ENCODE results near the gene IGF2BP3. TPM values are rescaled to one million over a fixed set of nuclear protein-coding genes. Genes with fewer than 3 reads are reported as not detected.

IGF2BP3 gene
- total RNA-seq, 1 experiment from 2014 or later = 75.3 TPM

DNA sequence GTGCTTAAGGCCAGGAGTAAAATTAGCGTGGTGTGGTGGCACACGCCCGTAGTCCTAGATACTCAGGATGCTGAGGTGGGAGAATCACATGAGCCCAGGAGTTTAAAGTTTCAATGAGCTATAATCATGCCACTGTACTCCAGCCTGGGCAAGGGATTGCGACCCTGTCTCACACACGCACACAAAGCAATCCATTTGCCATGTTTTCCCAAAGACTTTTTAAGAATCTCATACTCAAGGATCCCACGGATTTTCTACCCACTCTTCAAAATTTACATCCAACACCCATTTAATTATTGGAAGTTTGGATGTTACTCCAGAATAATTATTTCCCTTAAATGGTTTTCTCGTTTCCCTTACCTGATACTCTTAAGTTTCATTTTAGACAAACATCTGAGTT lies 47.9 kb downstream of the IGF2BP3 start:
- ChIA-PET POLR2A (ENCODE audit: low non-redundant PET) (no interaction called here), CTCF (no interaction called here)
- no peak for TF ChIP-seq EZH2 (IDR thresholded peaks at IDR 0.05; ENCODE audit: borderline replicate concordance, low read depth, low read length, poor library complexity, severe bottlenecking)
- TF ChIP-seq, protein P1, sequence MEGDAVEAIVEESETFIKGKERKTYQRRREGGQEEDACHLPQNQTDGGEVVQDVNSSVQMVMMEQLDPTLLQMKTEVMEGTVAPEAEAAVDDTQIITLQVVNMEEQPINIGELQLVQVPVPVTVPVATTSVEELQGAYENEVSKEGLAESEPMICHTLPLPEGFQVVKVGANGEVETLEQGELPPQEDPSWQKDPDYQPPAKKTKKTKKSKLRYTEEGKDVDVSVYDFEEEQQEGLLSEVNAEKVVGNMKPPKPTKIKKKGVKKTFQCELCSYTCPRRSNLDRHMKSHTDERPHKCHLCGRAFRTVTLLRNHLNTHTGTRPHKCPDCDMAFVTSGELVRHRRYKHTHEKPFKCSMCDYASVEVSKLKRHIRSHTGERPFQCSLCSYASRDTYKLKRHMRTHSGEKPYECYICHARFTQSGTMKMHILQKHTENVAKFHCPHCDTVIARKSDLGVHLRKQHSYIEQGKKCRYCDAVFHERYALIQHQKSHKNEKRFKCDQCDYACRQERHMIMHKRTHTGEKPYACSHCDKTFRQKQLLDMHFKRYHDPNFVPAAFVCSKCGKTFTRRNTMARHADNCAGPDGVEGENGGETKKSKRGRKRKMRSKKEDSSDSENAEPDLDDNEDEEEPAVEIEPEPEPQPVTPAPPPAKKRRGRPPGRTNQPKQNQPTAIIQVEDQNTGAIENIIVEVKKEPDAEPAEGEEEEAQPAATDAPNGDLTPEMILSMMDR (conservative IDR thresholded peaks at IDR 0.05; ENCODE audit: low read depth, low read length) = no peak
- DNase-seq (ENCODE audit: low spot score) = no peak
- no peaks in the 10 kb centered on the region for H3K9me3 ChIP-seq (ENCODE audit: low read depth, low read length, poor library complexity, severe bottlenecking)
- intact Hi-C loops (cut with micrococcal nuclease; ENCODE audit: unreplicated experiment) = no loop called here
- no peak overlapping the region for H3K27ac ChIP-seq (ENCODE audit: low read depth, low read length, poor library complexity, severe bottlenecking)
- no peak overlapping the region for H3K4me3 ChIP-seq (ENCODE audit: low read depth, low read length, poor library complexity, severe bottlenecking)
- H3K36me3 ChIP-seq (ENCODE audit: insufficient read depth, low read length, poor library complexity, severe bottlenecking) = no peaks in the 10 kb centered on the region
- peaks cover 27% of the 10 kb centered on the region for H3K4me1 ChIP-seq (ENCODE audit: insufficient read depth, low read length, poor library complexity, severe bottlenecking)
- H3K27me3 ChIP-seq (replicated peaks; ENCODE audit: insufficient read depth, low read depth, low read length, poor library complexity) = no peaks in the 10 kb centered on the region
- BruUV-seq (replicated peaks) = no TSS peak

DNA sequence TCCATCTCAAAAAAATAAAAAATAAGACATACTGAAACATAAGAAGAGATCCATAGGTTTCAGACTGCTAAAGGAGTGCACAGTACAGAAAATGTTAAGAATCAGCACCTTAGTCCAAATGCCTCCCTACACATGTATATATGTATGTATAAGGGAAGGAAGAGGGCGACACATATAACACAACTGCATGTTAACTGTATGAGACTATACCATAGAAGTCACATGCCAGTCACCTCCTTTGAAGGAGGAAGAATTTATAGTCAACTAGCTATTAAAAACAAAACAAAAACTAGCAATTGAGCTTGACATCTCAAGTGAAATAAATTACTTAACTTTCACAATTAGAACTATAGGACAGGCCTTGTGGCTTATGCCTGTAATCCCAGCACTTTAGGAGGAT lies 50.4 kb downstream of the IGF2BP3 start:
- POLR2A ChIA-PET (ENCODE audit: low non-redundant PET) = no interaction called here
- no peaks in the 10 kb centered on the region for H3K27me3 ChIP-seq (replicated peaks; ENCODE audit: insufficient read depth, low read depth, low read length, poor library complexity)
- intact Hi-C loops (cut with micrococcal nuclease; ENCODE audit: unreplicated experiment) = no loop called here
- H3K4me3 ChIP-seq (ENCODE audit: low read depth, low read length, poor library complexity, severe bottlenecking) = no peak overlapping the region
- H3K27ac ChIP-seq (ENCODE audit: low read depth, low read length, poor library complexity, severe bottlenecking) = no peak overlapping the region
- no peak for DNase-seq (ENCODE audit: low spot score)
- H3K4me1 ChIP-seq (ENCODE audit: insufficient read depth, low read length, poor library complexity, severe bottlenecking) = peaks cover 30% of the 10 kb centered on the region
- H3K36me3 ChIP-seq (ENCODE audit: insufficient read depth, low read length, poor library complexity, severe bottlenecking) = peaks cover 16% of the 10 kb centered on the region
- no peaks in the 10 kb centered on the region for H3K9me3 ChIP-seq (ENCODE audit: low read depth, low read length, poor library complexity, severe bottlenecking)
- CTCF ChIA-PET = no interaction called here
- BruUV-seq (replicated peaks) = no TSS peak
- TF ChIP-seq, protein P1 (conservative IDR thresholded peaks at IDR 0.05; ENCODE audit: low read depth, low read length) = no peak
- TF ChIP-seq EZH2 (IDR thresholded peaks at IDR 0.05; ENCODE audit: borderline replicate concordance, low read depth, low read length, poor library complexity, severe bottlenecking) = no peak

DNA sequence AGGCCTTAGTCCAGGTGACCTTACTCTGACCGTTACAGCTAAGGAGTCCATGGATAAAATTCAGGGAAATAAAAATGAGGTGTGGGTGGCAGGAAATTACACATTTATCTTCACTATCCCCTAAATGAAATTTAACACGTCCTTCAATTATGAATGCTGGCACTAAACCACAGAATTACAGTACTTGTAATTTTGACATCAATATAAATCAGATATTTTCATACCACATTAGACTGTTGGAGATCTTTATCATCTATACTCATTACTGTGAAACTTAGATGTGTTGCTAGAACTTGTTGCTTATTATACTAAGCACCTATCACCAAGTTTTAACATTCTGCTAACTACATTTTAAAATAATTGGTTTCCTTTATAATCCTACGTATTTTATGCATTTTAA lies 51.1 kb downstream of the IGF2BP3 start:
- no peak for TF ChIP-seq EZH2 (IDR thresholded peaks at IDR 0.05; ENCODE audit: borderline replicate concordance, low read depth, low read length, poor library complexity, severe bottlenecking)
- TF ChIP-seq, protein P1 (conservative IDR thresholded peaks at IDR 0.05; ENCODE audit: low read depth, low read length) = no peak
- no peak for DNase-seq (ENCODE audit: low spot score)
- ChIA-PET CTCF (no interaction called here), POLR2A (ENCODE audit: low non-redundant PET) (no interaction called here)
- no peaks in the 10 kb centered on the region for H3K27me3 ChIP-seq (replicated peaks; ENCODE audit: insufficient read depth, low read depth, low read length, poor library complexity)
- H3K4me1 ChIP-seq (ENCODE audit: insufficient read depth, low read length, poor library complexity, severe bottlenecking) = peaks cover 30% of the 10 kb centered on the region
- H3K36me3 ChIP-seq (ENCODE audit: insufficient read depth, low read length, poor library complexity, severe bottlenecking) = peaks cover 22% of the 10 kb centered on the region
- BruUV-seq (replicated peaks) = no TSS peak
- H3K4me3 ChIP-seq (ENCODE audit: low read depth, low read length, poor library complexity, severe bottlenecking) = no peak overlapping the region
- no peaks in the 10 kb centered on the region for H3K9me3 ChIP-seq (ENCODE audit: low read depth, low read length, poor library complexity, severe bottlenecking)
- peak overlapping the region; percentile 69 for H3K27ac ChIP-seq (ENCODE audit: low read depth, low read length, poor library complexity, severe bottlenecking)
- intact Hi-C loops (cut with micrococcal nuclease; ENCODE audit: unreplicated experiment) = no loop called here
